Brain microvascular endothelial cell (primary cell): ENCODE results near the gene MAPK12.
A peak's percentile ranks its signal among the peaks of the same experiment; 100 is the strongest.

Experiments
- DNase-seq: peaks from one replicate; pipeline ENCODE4 v3.0.0-alpha.2; 2020
- H3K27ac ChIP-seq: fragments of 250-450 bp; sonication (Bioruptor Pico); 2 replicates; pipeline ENCODE4 v1.5.1; 2020; ENCODE audit warnings: mild to moderate bottlenecking, moderate library complexity
- H3K27me3 ChIP-seq: fragments of 250-450 bp; sonication (Bioruptor Pico); replicated peaks from 2 replicates; pipeline ENCODE4 v1.5.1; 2020; ENCODE audit warnings: mild to moderate bottlenecking
- H3K36me3 ChIP-seq: fragments of 250-450 bp; sonication (Bioruptor Pico); replicated peaks from 2 replicates; pipeline ENCODE4 v1.5.1; 2020; ENCODE audit warnings: mild to moderate bottlenecking
- H3K4me3 ChIP-seq: 2 replicates; pipeline ENCODE4 v1.5.1; 2011; ENCODE audit warnings: low read depth, mild to moderate bottlenecking, control low read depth, low read length, moderate library complexity
- in situ Hi-C: cut with HindIII; loops from 2 replicates; pipeline ENCODE4 v1.10.0; 2017; ENCODE audit warnings: low sequenced_read_pairs, low pct_ligation_motif_present
- TF ChIP-seq, protein P1 (sequence below): IDR thresholded peaks from 2 replicates; pipeline ENCODE4 v1.5.1; 2011; ENCODE audit warnings: low read depth, mild to moderate bottlenecking, moderate library complexity, low read length, control low read depth, inconsistent platforms; ENCODE audit errors: missing control alignments

MAPK12 gene

GRCh38 chr22:50308597-50308935 is 47.1 kb upstream of the MAPK12 start:
- TF ChIP-seq, protein P1, sequence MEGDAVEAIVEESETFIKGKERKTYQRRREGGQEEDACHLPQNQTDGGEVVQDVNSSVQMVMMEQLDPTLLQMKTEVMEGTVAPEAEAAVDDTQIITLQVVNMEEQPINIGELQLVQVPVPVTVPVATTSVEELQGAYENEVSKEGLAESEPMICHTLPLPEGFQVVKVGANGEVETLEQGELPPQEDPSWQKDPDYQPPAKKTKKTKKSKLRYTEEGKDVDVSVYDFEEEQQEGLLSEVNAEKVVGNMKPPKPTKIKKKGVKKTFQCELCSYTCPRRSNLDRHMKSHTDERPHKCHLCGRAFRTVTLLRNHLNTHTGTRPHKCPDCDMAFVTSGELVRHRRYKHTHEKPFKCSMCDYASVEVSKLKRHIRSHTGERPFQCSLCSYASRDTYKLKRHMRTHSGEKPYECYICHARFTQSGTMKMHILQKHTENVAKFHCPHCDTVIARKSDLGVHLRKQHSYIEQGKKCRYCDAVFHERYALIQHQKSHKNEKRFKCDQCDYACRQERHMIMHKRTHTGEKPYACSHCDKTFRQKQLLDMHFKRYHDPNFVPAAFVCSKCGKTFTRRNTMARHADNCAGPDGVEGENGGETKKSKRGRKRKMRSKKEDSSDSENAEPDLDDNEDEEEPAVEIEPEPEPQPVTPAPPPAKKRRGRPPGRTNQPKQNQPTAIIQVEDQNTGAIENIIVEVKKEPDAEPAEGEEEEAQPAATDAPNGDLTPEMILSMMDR, result no peak
- in situ Hi-C loops, result no loop called here
- Histone ChIP-seq H3K27ac (no peak overlapping the region), H3K36me3 (no peaks in the 10 kb centered on the region), H3K4me3 (no peak overlapping the region), H3K27me3 (no peaks in the 10 kb centered on the region)
- DNase-seq, result no peak

DNA sequence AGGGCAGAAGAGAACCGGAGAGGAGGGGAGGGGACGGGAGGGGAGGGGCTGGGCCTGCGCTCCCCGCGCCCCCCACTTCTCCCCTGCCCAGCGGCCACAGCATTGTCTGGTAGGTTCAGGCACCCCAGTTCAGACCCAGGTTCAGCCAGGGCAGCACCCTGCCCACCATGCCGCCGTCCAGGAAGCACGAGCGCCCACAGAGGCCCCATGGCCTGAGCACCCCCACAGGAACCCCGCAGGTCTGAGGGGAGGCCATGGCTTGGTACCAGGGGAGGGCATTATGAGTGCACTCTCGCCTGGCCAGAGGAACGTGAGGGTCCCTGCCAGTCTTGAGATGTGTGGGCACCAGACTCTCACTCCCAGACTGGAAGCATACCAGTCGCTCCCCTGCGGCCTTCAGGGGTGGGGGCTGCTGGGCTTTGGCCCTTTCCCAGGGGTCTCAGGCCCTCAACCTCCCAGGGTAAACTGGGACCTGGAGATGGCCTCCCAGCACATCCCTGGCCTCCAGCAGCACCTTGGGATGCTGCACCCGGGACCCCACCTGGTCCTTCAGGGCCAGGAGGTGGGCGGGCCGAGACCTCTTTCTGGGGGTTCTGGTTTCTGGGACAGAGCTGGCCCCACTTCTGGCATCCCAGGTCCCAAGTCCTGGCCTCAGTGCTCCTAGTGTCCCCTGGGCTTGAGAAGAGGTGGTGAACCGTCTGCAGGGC is 46.6 kb upstream of the MAPK12 start:
- H3K36me3 ChIP-seq, result no peaks in the 10 kb centered on the region
- in situ Hi-C loops, result no loop called here
- DNase-seq, result no peak
- H3K27me3 ChIP-seq, result no peaks in the 10 kb centered on the region
- no peak overlapping the region for H3K4me3 ChIP-seq
- no peak overlapping the region for H3K27ac ChIP-seq
- TF ChIP-seq, protein P1, result no peak

DNA sequence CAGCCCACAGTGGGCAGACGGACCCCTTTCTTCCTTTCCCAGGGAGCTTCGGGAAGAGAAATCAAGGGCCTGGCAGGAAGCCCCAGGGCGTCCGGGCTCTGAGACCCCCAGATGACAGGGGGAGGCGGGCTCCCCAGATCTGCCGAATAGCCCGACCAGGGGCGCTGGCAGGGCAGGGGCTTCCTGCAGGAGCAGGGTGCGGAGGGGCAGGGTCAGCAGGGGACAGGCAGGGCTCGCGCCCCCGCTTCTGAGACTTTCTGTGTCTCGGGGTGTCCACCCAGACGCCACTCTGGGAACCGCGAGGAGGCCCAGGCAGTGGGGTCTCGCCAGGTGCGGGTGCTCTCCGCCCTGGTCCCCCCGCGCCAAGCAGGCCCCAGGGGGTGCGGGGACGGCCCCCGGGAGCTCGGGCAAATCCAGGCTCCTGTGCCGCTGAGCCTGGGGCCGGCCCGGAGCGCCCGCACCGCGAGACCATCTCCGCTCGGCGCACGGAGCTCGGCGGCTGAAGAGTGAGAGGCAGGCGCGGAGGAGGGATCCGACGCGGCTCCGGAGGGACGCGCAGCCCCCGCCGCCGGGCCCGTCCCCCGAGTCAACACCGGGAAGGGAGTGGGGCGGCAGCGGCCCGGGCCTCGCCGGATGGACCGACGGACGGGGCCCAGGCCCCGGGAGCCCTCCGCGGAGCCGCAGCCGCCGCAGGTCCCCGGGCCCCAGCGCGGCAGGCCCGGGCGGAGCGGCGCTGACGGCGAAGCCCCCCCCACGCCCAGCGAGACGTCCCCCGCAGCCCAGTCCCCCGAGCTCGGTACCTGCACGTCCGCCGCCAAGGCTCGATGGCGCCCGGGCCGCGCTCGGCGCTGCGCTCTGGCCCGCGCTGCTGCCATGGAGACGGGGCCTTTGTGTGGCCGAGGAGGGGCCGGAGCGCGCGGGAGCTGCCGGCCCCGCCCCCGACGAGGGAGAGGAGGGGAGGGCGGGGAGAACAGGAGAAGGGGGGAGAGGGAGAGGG is 45.6 kb upstream of the MAPK12 start, which contains the start of gene PLXNB2:
TSS of gene PLXNB2 (minus strand) at position 894 of the 997 bp plus-strand sequence. CDS start 17,062 bp downstream, outside the sequence.
- H3K27ac ChIP-seq, result peak within 1 kb of the TSS; percentile 17
- in situ Hi-C loops, result no loop called here
- DNase-seq, result peak; percentile 47
- TF ChIP-seq, protein P1, result no peak
- H3K4me3 ChIP-seq, result peak within 1 kb of the TSS; percentile 79
- no peaks in the 10 kb centered on the region for H3K27me3 ChIP-seq
- H3K36me3 ChIP-seq, result no peaks in the 10 kb centered on the region

GRCh38 chr22:50305923-50306566 is 44.6 kb upstream of the MAPK12 start:
- H3K27ac ChIP-seq, result peak overlapping the region; percentile 65
- DNase-seq, result peak; percentile 79
- peak overlapping the region; percentile 79 for H3K4me3 ChIP-seq

GRCh38 chr22:50305393-50305922 is 44.0 kb upstream of the MAPK12 start:
- TF ChIP-seq, protein P1, result no peak
- no peaks in the 10 kb centered on the region for H3K27me3 ChIP-seq
- H3K4me3 ChIP-seq, result peak overlapping the region; percentile 79
- H3K27ac ChIP-seq, result peak overlapping the region; percentile 65
- H3K36me3 ChIP-seq, result peaks cover 3% of the 10 kb centered on the region
- in situ Hi-C loops, result no loop called here
- no peak for DNase-seq

More at GRCh38 chr22:50305923-50306566, 44.6 kb upstream of the MAPK12 start:
- Histone ChIP-seq H3K27me3 (no peaks in the 10 kb centered on the region), H3K36me3 (peaks cover 2% of the 10 kb centered on the region)
- in situ Hi-C loops, result no loop called here
- TF ChIP-seq, protein P1, result no peak
